HG03354 (cell line): ENCODE results near the gene FAM221B.

Experiments
- ATAC-seq: cut with Tn5 transposase; IDR thresholded peaks from one replicate; pipeline ENCODE4 v1.9.1; 2021; ENCODE audit warnings: mild to moderate bottlenecking; ENCODE audit not compliant: unreplicated experiment, poor library complexity, severe bottlenecking

FAM221B gene

GRCh38 chr9:35766997-35767396, 61.5 kb downstream of the FAM221B start:
- ATAC-seq: no peak
